Middle frontal gyrus (tissue), 1 donor: ENCODE results near the gene KREMEN1.
"Not testable (repeated sequence)": the region's sequence is repeated elsewhere in the genome, so short reads cannot be mapped to it uniquely, and the experiment has no call there.

Experiments used
- DNase-seq: peaks from one replicate; pipeline ENCODE4 v3.0.0-alpha.2; 2015; ENCODE audit warnings: low spot score; ENCODE audit errors: extremely low spot score

KREMEN1 gene

GRCh38 chr22:29078036-29078868 is 5.4 kb downstream of the KREMEN1 start:
- no peak for DNase-seq

- no peak for DNase-seq
Measured at GRCh38 chr22:29078869-29079207, 6.0 kb downstream of the KREMEN1 start.

GRCh38 chr22:29079218-29079901 is 6.5 kb downstream of the KREMEN1 start:
- DNase-seq, result no peak

- no peak for DNase-seq
Measured at GRCh38 chr22:29080106-29080975, 7.5 kb downstream of the KREMEN1 start.

- DNase-seq, result no peak
Measured at GRCh38 chr22:29081517-29082236, 8.8 kb downstream of the KREMEN1 start.

- no peak for DNase-seq
Measured at GRCh38 chr22:29082826-29083545, 10.2 kb downstream of the KREMEN1 start.

GRCh38 chr22:29083576-29083932 is 10.7 kb downstream of the KREMEN1 start:
- not testable (repeated sequence) for DNase-seq

GRCh38 chr22:29083933-29084591 is 11.2 kb downstream of the KREMEN1 start:
- DNase-seq, result no peak

- DNase-seq, result no peak
Measured at GRCh38 chr22:29087012-29087411, 14.2 kb downstream of the KREMEN1 start.

- no peak for DNase-seq
Measured at GRCh38 chr22:29088809-29089208, 16.0 kb downstream of the KREMEN1 start.

- no peak for DNase-seq
Measured at GRCh38 chr22:29089507-29089906, 16.7 kb downstream of the KREMEN1 start.

- DNase-seq, result no peak
Measured at GRCh38 chr22:29090039-29090438, 17.2 kb downstream of the KREMEN1 start.

GRCh38 chr22:29092243-29092642 is 19.4 kb downstream of the KREMEN1 start:
- no peak for DNase-seq

- no peak for DNase-seq
Measured at GRCh38 chr22:29093030-29093429, 20.2 kb downstream of the KREMEN1 start.

GRCh38 chr22:29093501-29094300 is 20.9 kb downstream of the KREMEN1 start:
- no peak for DNase-seq

GRCh38 chr22:29095459-29095858 is 22.6 kb downstream of the KREMEN1 start:
- DNase-seq, result no peak

- DNase-seq, result no peak
Measured at GRCh38 chr22:29096736-29097669, 24.2 kb downstream of the KREMEN1 start.

- DNase-seq, result no peak
Measured at GRCh38 chr22:29098296-29098695, 25.5 kb downstream of the KREMEN1 start.
